Smooth muscle cell (in vitro differentiated cells): ENCODE data around the gene SLC4A4. TPM values are rescaled to one million over a fixed set of nuclear protein-coding genes. Genes with fewer than 3 reads are reported as not detected.

Source experiments
- DNase-seq: peaks from one replicate; lab custom pipeline; 2025; ENCODE audit not compliant: unreplicated experiment; lab: John Stamatoyannopoulos, UW
- H2AFZ ChIP-seq: fragments of 200-600 bp; sonication (generic); 2 replicates; pipeline ENCODE4 v1.6.0; 2016; ENCODE audit warnings: antibody characterized with exemption, low read depth, mild to moderate bottlenecking
- H3F3A ChIP-seq: fragments of 200-600 bp; sonication (generic); 2 replicates; pipeline ENCODE4 v1.6.0; 2017; ENCODE audit warnings: antibody characterized with exemption, low read depth
- H3K27ac ChIP-seq: fragments of 200-600 bp; sonication (generic); 2 replicates; pipeline ENCODE4 v1.5.1; 2016; ENCODE audit warnings: low read depth, mild to moderate bottlenecking
- H3K27me3 ChIP-seq: fragments of 200-600 bp; sonication (generic); 2 replicates; pipeline ENCODE4 v1.6.1; 2016; ENCODE audit warnings: low read depth, mild to moderate bottlenecking
- H3K36me3 ChIP-seq: fragments of 200-600 bp; sonication (generic); 2 replicates; pipeline ENCODE4 v1.5.1; 2016; ENCODE audit warnings: low read depth
- H3K4me1 ChIP-seq: fragments of 200-600 bp; sonication (generic); 2 replicates; pipeline ENCODE4 v1.5.1; 2016; ENCODE audit warnings: low read depth
- H3K4me2 ChIP-seq: fragments of 200-600 bp; sonication (generic); 2 replicates; pipeline ENCODE4 v1.6.0; 2016; ENCODE audit warnings: mild to moderate bottlenecking
- H3K4me3 ChIP-seq: fragments of 200-600 bp; sonication (generic); 2 replicates; pipeline ENCODE4 v1.5.1; 2016; ENCODE audit warnings: mild to moderate bottlenecking
- H3K79me2 ChIP-seq: fragments of 200-600 bp; sonication (generic); 2 replicates; pipeline ENCODE4 v1.6.0; 2016; ENCODE audit warnings: low read depth, mild to moderate bottlenecking
- H3K9ac ChIP-seq: fragments of 200-600 bp; sonication (generic); 2 replicates; pipeline ENCODE4 v1.6.0; 2016; ENCODE audit warnings: low read depth
- H3K9me3 ChIP-seq: fragments of 200-600 bp; sonication (generic); replicated peaks from 2 replicates; pipeline ENCODE4 v1.5.1; 2016; ENCODE audit warnings: low read depth
- H4K20me1 ChIP-seq: fragments of 200-600 bp; sonication (generic); 2 replicates; pipeline ENCODE4 v1.6.0; 2016; ENCODE audit warnings: low read depth
- WGBS: methylation state at CpG from one replicate; pipeline ENCODE4 v1.1.7; 2016; ENCODE audit warnings: low lambda C conversion rate; 5-methylcytosine and 5-hydroxymethylcytosine counted together
- polyA plus RNA-seq: library from polyadenylated mRNA; unstranded; fragments of >200 nt; fragmentation: Nextera tagmentation; extraction: Ambion mirVana; gene quantifications from 2 replicates; pipeline ENCODE4 v1.2.1, GENCODE V29; 2016
- total RNA-seq: library from RNA; depleted of rRNA; stranded (reverse); fragments of >200 nt; gene quantifications from 2 replicates; pipeline ENCODE4 v1.2.3, GENCODE V29; 2014
- TF ChIP-seq, protein P1 (sequence below): fragments of 200-600 bp; sonication (generic); IDR thresholded peaks from 2 replicates; pipeline ENCODE4 v1.5.1; 2017; ENCODE audit warnings: borderline replicate concordance, mild to moderate bottlenecking, antibody characterized with exemption; ENCODE audit not compliant: insufficient read depth, poor library complexity, severe bottlenecking

Gene SLC4A4
- total and polyA plus RNA-seq, 2 experiments from 2014 or later = 1.2 to 4.1 TPM

DNA sequence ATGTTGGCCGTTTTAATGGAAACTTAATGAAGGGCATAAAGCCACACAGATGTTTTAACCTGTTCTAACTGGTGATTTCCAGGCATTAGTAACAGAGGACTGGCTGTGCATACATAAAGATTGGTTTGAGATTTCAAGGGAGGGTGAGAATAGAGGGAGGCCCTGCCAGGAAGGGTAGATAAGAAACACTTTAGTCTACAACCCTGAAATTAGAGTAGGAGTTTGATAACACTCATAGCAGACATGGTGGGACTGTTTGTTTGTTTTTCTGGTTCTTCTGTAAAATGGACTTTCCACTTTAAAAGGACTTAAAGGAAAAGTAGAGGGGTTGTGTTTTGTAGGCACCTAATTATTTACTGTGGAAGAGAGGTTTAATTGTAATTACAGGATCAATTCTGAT is 16.2 kb downstream of the SLC4A4 start:
- 46% methylated on average over 1 of the region's 1 CpG for WGBS

DNA sequence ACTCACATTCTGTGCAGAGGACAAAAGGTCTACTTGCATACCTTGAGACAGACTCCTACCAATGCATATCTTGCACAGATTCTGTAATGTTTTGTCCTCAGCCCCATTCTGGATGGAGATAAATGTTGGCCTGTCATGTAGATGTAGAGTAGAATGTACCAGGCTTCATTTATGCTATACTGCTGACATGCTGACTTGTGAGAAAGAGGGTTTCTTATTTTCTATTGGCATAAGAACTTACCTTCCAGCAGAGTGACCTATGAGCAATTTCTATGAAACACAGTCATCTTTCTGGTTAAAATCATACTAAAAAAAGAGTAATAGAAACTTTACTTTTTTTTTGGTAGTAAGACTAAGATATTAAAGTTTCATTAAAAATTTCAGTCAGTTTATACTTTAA is 17.2 kb downstream of the SLC4A4 start:
- Histone ChIP-seq H3K9me3 (no peaks in the 10 kb centered on the region), H3K9ac (no peak overlapping the region), H3K36me3 (no peaks in the 10 kb centered on the region), H3K4me1 (no peaks in the 10 kb centered on the region), H3F3A (no peaks in the 10 kb centered on the region), H2AFZ (no peak overlapping the region), H3K27me3 (no peaks in the 10 kb centered on the region), H3K4me3 (no peak overlapping the region), H4K20me1 (no peaks in the 10 kb centered on the region), H3K27ac (no peak overlapping the region), H3K79me2 (no peaks in the 10 kb centered on the region), H3K4me2 (no peak overlapping the region)
- TF ChIP-seq, protein P1, sequence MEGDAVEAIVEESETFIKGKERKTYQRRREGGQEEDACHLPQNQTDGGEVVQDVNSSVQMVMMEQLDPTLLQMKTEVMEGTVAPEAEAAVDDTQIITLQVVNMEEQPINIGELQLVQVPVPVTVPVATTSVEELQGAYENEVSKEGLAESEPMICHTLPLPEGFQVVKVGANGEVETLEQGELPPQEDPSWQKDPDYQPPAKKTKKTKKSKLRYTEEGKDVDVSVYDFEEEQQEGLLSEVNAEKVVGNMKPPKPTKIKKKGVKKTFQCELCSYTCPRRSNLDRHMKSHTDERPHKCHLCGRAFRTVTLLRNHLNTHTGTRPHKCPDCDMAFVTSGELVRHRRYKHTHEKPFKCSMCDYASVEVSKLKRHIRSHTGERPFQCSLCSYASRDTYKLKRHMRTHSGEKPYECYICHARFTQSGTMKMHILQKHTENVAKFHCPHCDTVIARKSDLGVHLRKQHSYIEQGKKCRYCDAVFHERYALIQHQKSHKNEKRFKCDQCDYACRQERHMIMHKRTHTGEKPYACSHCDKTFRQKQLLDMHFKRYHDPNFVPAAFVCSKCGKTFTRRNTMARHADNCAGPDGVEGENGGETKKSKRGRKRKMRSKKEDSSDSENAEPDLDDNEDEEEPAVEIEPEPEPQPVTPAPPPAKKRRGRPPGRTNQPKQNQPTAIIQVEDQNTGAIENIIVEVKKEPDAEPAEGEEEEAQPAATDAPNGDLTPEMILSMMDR = no peak
- no peak for DNase-seq

More for the DNA sequence above, 16.2 kb downstream of the SLC4A4 start:
- no peaks in the 10 kb centered on the region for H3K9me3 ChIP-seq
- H4K20me1 ChIP-seq = no peaks in the 10 kb centered on the region
- DNase-seq = no peak
- H3K27ac ChIP-seq = no peak overlapping the region
- H3K4me3 ChIP-seq = no peak overlapping the region
- no peak overlapping the region for H3K9ac ChIP-seq
- H3K79me2 ChIP-seq = no peaks in the 10 kb centered on the region
- H3K36me3 ChIP-seq = no peaks in the 10 kb centered on the region
- no peak overlapping the region for H3K4me2 ChIP-seq
- TF ChIP-seq, protein P1 = no peak
- H3K27me3 ChIP-seq = no peaks in the 10 kb centered on the region
- no peaks in the 10 kb centered on the region for H3F3A ChIP-seq
- H2AFZ ChIP-seq = no peak overlapping the region
- H3K4me1 ChIP-seq = no peaks in the 10 kb centered on the region

DNA sequence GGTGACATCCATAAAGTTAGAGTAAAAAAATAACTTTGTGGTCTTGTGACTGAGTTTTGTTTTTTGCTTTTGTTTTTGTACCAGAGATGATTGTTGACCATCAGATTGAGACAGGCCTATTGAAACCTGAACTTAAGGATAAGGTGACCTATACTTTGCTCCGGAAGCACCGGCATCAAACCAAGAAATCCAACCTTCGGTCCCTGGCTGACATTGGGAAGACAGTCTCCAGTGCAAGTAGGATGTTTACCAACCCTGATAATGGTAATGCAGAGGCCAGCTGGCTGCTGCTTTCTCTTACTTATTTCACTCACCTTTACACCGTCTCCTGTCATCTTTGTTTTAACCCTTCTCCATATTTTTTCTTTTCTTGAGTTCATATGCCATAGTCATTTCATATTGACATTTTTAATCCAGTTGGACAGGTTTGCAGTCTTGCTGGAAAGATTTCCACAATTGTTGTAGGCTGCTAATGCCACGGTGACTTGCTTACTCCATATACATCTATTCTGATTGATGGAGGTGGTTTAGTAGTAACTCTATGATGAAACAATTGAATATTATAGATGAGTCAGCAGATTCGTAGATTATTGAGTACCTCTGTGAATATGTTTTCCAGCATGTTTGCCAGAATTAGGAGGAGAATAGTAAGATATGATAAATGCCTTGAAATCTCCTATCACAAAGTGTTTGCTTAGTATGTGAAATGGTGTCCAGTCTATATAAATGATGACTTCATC is 18.3 kb downstream of the SLC4A4 start:
- H3K79me2 ChIP-seq = no peaks in the 10 kb centered on the region

More for the DNA sequence above, 18.3 kb downstream of the SLC4A4 start:
- H2AFZ ChIP-seq = no peak overlapping the region
- H4K20me1 ChIP-seq = no peaks in the 10 kb centered on the region
- H3K9me3 ChIP-seq = no peaks in the 10 kb centered on the region
- no peaks in the 10 kb centered on the region for H3K27me3 ChIP-seq
- H3K4me3 ChIP-seq = no peak overlapping the region
- H3K36me3 ChIP-seq = no peaks in the 10 kb centered on the region
- H3K4me2 ChIP-seq = no peak overlapping the region
- H3K4me1 ChIP-seq = no peaks in the 10 kb centered on the region
- no peak overlapping the region for H3K27ac ChIP-seq
- H3F3A ChIP-seq = no peaks in the 10 kb centered on the region
- no peak overlapping the region for H3K9ac ChIP-seq
- whole genome bisulfite sequencing = 93% methylated on average over 6 of the region's 6 CpGs
- no peak for DNase-seq
- TF ChIP-seq, protein P1 = no peak
